HG02981 (cell line): ENCODE data around the gene C10orf53.

Experiments used
- ATAC-seq: cut with Tn5 transposase; IDR thresholded peaks from one replicate; pipeline ENCODE4 v1.9.1; 2021; ENCODE audit warnings: mild to moderate bottlenecking, moderate library complexity; ENCODE audit not compliant: unreplicated experiment

Gene C10orf53

GRCh38 chr10:49736564-49737113 is 57.2 kb downstream of the C10orf53 start:
- ATAC-seq, result no peak

DNA sequence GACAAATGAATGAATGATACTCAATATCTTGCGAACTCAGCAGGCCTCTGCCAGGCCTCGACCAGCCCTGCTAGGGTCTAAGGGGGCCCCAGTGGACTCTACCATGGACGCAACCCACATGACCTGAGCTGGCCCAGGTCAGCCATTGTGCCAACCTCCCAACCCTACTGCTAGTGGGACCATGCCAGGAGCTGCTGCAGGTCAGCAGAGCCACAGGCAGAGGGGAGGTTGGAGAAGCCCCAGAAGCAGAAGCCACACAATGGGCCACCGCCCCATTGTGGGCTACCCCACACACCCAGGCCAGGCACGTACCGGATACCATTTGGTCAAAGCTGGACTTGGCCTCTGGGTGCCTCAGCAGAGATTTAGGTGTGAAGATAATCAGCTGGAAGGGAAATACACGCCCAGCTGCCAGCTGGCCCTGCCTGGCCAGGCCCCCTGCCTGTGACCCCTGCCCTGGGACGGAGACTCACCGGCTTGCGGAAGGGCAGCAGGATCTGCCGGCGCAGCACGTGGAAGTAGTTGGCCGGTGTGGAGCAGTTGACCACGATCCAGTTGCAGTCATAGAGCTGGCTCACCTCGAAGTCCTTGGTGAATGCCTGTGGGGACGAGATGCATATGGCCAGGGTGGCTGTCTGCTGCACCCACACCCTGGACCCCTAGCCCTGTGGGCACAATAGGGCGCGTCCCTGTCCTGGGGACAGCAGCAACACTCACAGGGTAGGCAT is 58.2 kb downstream of the C10orf53 start:
- no peak for ATAC-seq

- no peak for ATAC-seq
Observed at GRCh38 chr10:49738616-49739360, 59.3 kb downstream of the C10orf53 start.

DNA sequence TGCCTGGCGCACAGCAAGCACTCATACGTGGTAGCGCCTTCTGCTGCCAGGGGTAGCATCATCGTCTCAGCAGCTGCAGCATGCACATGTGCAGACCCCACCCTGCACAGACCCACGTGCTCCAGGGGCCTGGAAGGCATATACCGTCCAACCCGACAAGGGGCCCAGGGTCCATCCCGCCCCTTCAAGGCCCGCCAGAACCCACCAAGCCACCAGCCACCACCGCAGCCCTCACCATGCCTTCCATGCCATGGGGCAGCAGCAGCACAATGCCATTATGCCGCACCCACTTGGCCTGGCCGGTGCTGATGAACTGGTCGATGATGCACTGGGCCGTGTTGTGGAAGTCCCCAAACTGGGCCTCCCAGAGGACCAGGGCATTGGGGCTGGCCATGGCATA is 60.0 kb downstream of the C10orf53 start:
- ATAC-seq, result no peak

GRCh38 chr10:49740346-49741107 is 61.1 kb downstream of the C10orf53 start:
- no peak for ATAC-seq

DNA sequence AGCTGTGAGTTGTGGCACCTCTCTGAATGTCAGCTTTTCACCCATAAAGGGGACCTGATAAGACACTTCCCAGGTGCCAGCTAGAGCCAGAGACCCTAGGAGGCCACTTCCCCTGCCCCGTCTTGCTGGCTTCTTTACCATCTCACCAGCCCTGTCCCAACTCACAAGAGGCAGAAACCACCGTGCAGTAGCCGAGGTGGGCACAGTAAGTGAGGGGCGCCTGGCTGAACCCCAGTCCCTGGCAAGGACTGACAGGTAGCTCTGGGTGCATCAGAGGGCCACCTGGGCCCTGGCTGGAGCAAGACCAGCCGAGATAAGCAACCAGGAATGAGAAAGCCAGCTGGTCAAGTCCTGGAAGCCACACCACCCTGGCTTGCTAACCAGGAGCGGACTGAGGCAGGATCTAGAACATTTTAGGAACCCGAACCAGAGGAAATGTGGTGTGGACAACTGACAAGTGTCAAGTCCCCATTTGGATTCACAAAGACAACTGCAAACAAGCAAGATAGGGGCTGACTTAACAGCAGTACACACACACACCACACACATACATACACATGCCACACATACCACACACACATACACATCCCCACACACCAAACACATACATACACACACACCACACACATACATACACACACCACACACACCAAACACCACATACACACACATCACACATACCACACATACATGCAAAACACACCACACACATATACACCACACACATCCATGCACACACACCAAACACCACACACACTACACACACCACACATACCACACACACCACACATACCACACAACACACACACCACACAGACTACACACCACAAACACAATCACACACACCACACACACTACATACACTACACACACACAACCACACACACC is 61.9 kb downstream of the C10orf53 start:
- no peak for ATAC-seq

GRCh38 chr10:49742683-49743463 is 63.4 kb downstream of the C10orf53 start:
- no peak for ATAC-seq

DNA sequence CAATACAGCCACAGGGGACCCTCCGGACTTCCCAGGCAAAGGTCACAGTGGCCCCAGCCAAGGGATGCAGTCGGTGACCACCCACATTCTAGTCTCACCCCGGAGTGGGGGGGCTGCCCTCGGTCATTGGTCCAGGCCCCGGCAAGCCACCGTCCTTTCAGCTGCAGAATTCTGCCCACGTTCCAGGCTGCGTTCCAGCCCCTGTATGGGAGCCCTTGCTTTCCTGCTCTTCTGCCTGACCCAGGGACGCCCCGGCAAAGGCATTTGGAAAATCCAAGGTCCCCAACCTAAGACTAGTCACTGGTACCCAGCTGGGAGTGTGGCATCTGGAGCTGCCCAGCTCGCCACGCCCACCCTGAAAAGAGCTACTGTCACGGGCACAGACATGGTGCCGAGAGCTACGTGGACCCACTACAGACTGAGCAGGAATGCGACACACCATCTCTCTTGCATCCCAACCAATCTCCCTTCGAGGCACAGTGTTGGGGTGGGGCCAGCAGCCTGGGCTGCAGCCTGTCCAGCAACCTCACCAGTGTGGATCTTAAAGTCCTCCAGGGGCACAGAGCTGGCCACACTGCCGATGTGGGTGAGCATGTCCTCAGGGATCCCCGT is 64.1 kb downstream of the C10orf53 start:
- ATAC-seq, result no peak

- no peak for ATAC-seq
Observed at GRCh38 chr10:49744091-49744685, 64.7 kb downstream of the C10orf53 start.

DNA sequence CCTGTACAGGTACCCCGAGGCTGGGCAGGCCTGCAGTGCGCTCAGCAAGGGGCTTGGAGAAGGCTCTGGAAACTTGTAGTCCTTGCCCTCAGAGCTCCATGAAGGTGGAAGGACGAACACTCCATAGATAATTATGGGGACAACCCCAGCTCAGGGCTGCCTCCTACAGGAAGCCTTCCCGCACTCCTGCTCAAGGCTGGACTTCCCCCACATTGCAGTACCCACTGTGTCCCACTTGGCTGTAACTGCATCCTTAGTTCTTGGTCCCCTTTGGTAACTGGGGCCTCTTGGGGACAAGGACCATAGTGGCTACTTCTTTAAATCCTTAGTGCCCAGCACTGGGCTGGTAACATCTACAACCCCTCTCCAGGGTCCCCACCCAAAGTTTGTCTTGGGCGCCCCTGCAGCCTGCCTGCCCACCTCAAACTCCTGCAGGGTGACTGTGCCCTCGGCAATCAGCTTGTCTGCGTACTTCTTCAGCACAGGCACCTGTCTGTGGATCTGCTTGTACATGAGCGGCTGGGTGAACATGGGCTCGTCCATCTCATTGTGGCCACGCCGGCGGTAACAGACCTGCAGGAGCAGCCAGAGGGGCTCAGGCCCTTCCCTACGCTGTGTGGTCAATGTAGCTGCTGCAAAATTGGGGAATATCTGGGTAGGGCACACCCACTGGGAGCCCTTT is 65.6 kb downstream of the C10orf53 start:
- ATAC-seq, result no peak

- no peak for ATAC-seq
Observed at GRCh38 chr10:49745756-49746155, 66.3 kb downstream of the C10orf53 start.

DNA sequence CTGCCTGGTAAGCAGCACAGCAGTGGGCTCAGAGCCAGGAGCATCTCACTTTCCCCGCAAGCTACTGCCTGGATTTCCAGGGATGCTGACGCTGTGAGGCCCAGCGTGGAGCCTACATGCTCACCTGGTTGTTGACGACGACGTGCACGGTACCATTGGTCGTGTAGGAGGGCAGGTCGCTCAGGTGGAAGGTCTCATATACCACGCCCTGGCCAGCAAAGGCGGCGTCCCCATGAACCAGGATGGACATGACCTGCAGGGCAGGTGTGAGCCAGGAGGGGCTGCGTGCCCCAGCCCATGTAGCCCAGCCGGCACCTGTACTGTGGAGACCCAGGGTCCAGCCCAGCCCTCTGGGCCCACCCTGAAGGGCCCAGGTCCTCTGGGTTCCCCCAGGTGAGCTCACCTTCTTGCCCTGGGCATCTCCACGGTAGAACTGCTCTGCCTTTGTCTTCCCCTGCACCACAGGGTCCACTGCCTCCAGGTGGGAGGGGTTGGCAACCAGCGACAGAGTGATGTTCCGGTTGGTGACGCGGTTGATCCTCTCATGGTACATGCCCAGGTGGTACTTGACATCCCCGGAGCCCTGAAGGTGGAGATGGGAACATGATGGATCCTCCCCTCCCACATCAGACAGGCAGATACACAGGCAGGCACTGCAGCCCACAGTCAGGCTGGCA is 67.3 kb downstream of the C10orf53 start:
- ATAC-seq, result no peak
